NK-92 (cell line): ENCODE data around the gene ITGA2B.
A peak's percentile ranks its signal among the peaks of the same experiment; 100 is the strongest.
"Not testable (repeated sequence)": the region's sequence is repeated elsewhere in the genome, so short reads cannot be mapped to it uniquely, and the experiment has no call there.

ENCODE experiments used
- DNase-seq: peaks from one replicate; lab custom pipeline; 2025; ENCODE audit not compliant: unreplicated experiment; lab: John Stamatoyannopoulos, UW

Gene ITGA2B

DNA sequence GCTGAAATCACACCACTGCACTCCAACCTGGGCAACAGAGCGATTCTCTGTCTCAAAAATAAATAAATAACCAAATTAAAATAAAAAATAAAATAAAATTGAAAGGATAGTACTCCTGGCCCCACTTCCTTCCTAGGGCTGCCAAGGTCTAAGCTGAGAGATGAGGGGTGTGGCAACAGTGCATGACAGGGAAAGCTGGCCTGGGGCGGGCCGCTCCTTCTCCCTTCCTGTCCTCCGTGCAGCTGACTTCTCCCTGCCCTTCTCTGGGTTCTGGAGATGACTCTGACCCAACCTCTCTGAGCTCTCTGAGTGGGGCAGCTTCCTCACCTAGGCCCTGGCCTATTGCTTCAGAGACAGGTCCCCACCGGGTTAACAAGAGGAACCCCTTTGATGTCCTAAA is 56.1 kb downstream of the ITGA2B start:
- DNase-seq: no peak

DNA sequence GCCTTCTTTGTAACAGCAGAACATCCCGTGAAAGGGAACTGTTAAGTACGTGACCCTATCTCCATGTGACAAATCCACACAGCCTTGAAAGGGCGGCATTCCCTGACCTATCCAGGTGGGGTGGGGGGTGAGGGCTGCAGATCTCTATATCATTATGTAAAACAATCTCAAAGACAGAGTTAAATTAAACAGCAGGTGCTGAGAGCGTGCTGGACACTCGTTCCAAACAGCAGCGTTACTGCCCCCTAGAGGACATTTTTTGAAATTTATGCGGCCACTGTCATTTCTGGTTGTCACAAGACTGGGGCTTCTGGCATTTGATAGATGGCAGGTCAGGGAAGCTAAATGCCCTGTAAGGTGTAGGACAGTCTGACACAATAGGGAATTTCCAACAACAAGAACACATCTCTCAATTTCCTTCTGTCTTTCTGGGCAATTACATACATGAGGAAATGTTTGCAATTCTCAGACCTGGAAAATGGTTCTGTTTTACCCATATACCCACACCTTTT is 58.1 kb downstream of the ITGA2B start:
- no peak for DNase-seq

DNA sequence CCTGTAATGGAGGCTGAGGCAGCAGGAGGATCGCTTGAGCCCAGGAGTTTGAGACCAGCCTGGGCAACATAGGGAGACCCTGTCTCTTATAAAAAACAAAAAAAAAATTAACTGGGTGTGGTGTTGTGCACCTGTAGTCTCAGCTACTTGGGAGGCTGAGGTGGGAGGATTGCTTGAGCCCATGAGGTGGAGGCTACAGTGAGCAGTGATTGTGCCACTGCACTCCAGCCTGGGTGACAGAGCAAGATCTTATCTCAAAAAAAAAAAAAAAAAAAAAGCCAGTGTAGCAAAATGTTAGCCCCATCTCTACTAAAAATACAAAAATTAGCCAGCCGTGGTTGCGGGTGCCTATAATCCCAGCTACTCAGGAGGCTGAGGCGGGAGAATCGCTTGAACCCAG is 59.2 kb downstream of the ITGA2B start:
- not testable (repeated sequence) for DNase-seq

DNA sequence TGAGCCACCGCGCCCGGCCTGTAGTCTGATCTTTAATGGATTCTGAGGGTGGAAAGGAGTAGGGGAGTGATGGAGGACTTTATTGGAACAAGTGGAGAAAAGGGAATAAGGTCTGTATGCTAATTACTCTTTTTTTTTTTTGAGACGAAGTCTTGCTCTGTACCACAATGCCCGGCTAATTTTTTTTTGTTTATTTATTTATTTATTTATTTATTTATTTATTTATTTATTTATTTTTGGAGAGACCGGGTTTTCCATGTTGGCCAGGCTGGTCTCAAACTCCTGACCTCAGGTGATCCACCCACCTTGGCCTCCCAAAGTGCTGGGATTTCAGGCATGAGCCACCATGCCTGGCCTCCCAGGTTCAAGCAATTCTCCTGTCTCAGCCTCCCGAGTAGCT is 59.9 kb downstream of the ITGA2B start:
- not testable (repeated sequence) for DNase-seq

DNA sequence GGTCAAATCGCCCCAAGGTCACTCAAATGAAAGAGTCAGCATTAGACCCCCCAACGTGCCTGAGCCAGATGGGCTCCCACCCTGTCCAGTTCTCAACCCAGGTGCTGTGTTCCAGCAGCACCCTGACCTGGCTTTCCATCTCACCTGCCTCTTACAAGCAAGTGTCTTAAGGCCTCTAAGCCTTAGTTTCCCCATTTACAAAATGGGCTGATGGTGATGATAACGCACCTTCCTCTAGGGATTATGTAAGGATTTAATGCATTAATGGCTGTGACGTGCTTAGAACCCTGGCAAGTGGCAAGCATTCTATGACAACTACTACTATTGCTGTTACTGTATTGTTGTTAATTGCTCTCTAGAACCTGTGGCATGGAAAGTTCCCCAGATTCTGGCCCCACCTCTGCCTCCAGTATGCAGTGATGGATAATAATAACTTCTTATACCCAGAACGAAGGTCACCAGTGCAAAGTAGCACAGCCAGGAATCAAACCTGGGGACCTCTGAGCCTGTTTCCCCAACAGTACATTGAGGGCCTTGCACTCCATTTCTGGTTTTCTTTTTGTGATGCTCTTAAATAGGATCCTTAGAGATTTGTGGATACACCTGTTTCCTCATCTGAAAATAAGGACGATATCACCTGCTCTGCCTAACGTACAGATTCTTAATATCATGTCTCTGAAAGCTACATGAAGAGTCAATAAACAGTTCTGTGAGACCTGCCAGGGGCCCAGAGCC is 61.6 kb downstream of the ITGA2B start:
- DNase-seq: no peak

DNA sequence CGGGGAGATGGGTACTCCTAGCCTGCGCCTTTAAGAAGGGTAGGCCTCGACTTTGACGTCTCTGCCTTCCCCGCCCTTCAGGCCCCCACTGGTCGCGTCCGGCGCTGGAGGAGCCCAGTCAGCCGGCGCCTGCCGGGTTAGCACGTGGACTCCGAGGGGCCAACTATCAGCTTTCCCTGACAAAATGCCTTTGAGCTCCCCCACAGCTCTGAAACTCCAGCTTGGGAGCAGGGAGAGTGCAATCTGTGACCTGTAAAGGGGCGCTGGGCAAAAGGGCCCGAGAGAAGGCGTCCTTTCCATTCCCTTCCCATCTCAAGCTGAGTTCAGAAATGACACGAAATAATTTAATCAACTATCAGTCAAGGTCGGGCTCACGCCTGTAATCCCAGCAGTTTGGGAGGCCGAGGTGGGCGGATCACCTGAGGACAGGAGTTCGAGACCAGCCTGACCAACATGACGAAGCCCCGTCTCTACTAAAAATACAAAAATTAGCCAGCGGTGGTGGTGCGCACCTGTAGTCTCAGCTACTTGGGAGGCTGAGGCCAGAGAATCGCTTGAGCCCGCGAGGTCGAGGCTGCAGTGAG is 62.5 kb downstream of the ITGA2B start:
- peak; percentile 50 for DNase-seq

DNA sequence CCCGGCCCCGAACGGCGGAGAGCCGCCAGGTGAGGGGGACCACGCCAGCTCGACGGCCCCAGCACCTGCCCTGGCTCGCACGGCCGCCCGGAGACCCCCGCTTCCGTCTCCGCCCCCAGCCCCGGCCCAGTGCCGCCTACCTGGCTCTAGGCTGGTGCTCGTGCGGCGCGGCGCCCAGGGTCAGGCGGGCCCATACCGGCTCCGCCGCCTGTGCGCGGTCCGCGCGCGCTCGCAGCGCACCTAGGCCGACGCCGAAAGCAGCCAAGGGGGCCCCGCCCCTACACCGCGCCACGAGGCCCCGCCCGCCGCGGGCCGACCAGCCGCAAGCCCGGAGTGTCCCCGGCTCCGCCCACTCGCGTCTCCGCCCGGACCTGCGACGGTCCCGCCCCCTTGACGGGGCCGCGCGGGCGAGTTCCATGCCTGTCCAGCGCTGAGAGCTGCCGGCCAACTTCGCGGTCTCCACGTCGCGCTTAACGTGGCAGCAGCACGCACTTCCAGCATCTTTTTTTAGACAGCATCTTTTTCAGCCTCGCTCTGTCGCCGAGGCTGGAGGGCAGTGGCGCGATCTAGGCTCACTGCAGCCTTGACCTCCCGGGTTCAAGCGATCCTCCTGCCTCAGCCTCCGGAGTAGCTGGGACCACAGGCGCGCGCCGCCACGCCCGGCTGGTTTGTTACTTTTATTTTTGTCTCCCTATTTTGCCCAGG is 64.7 kb downstream of the ITGA2B start, which contains the start of gene SLC25A39:
Gene SLC25A39 (minus strand): TSS at position 253 of the 705 bp plus-strand sequence. CDS start 1,261 bp downstream, outside the sequence.
- DNase-seq: peak; percentile 29

DNA sequence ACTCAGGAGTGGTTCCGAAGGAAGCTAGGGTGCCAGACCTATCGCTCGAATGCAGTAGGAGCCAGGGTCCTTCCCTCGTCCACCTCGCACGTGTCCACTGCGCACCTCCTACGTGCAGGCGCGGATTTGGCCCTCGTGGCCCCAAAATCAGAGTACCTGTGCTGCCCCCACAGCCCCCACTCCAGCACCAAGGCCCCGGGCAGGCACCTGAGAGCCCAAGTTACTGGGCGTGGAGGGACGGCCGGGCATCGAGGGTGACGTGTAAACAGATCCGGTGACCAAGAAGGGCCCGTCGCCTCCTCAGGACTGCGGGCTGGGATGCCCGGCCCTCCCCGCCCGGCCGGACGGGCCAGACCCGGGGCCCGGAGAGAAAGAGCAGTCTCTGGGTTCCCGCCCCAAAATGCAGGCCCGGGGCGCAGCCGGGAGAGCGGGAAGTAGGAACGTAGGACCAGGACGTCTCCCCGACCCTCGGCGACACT is 65.3 kb downstream of the ITGA2B start:
- DNase-seq: no peak

DNA sequence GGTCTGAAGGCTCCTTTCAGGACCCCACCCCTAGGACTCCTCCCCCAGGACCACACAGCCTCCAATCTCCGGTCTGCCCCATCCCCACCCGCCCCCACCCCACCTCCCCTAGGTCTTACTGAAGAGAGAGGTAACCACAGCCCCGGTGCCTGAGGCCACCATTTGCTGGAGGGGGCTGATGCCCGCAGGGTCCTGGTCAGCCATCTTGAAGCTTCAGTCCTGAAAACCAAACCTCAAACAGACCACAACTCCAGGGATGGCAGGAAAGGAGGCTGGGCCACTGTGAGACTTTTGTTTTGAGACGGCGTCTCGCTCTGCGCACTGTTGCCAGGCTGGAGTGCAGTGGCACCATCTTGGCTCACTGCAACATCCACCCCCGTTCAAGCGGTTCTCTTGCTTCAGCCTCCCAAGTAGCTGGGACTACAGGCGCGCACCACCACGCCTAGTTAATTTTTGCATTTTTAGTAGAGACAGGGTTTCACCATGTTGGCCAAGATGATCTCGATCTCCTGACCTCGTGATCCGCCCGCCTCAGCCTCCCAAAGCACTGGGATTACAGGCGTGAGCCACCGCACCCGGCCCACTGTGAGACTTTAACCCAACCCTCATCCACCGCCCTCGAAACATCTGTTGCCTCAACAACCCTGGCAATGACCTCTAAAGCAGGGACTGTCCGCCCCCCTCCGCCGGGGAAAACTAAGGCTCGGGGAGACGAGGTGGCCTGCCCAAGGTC is 65.9 kb downstream of the ITGA2B start:
- no peak for DNase-seq

DNA sequence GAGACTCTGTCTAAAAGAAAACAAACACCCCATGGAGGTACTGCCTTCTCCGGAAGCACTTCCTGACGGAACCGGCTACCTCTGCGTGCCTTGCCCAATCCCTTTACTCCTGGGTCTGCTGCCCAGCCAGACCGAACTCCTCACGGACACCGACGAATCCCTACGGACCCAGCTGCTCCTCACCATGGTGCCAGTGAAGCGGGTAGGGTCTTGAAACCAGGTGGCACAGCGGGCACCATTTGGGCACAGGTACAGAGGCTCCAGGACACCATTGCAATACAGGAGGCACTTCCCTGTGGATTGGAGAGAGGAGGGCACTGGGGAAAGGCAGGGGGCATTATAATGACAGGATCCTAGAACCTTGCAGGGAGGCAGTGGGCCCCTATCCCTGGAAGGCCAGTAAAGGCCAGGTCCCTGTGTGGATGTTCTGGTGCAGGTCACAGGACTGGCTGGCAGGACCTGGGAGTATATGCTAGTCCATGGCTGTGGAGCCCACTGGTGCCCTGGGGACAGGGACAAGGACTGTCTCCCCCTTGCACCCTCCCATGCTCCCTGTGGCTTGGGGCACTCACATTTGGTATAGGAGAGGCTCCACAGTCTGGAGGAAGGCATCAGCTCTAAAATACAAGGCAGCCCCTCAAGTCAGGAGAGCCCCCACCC is 67.1 kb downstream of the ITGA2B start:
- no peak for DNase-seq
